Esophagus squamous epithelium (tissue), 4 donors: ENCODE measurements around the gene SPECC1.

Experiments
- POLR2A ChIP-seq, 4 donors: fragments of 450-650 bp; IDR thresholded peaks; one replicate each; pipeline ENCODE4 v1.6.1; 2017; ENCODE audit warnings: antibody characterized with exemption in 4 of 4, mild to moderate bottlenecking in 4 of 4, moderate library complexity in 3 of 4
- TF ChIP-seq, protein P1 (sequence below), 6 experiments: fragments of 450-650 bp in 4 of 6; fragments of 200-600 bp in 2 of 6; sonication (generic) in 2 of 6; IDR thresholded peaks; one replicate each; pipeline ENCODE4 v1.5.1; 2016 to 2019; ENCODE audit warnings: antibody characterized with exemption in 6 of 6, mild to moderate bottlenecking in 4 of 6, moderate library complexity in 4 of 6

DNA sequence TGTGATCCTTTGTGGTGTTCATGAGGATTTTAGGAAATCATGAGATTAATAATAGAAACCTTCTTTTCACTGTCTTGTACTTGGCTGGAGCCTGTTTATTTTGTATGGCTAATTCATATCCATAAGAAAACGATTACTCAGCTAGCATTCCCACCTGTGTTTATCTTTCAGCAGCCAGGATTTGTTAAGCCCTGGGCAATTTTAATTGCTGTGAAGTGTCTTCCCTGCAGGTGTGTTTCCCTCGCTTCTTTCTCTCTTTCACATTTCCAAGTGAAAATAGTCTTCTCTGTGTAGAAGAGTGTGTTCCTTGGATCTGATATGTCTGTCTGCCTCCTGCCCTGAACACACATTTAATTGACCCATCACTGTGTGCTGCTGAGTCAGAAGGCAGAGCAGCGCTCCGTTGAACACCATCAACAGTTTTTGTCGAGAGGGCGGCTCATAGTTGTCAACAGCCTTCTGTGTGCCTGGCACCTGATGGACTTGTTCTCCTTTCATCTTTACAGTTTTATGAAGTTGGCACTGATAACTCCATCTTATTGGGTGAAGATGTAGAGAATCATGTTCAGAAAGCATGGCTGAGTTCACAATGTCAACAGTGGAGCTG lies 83.2 kb downstream of the SPECC1 start:
- TF ChIP-seq, protein P1, sequence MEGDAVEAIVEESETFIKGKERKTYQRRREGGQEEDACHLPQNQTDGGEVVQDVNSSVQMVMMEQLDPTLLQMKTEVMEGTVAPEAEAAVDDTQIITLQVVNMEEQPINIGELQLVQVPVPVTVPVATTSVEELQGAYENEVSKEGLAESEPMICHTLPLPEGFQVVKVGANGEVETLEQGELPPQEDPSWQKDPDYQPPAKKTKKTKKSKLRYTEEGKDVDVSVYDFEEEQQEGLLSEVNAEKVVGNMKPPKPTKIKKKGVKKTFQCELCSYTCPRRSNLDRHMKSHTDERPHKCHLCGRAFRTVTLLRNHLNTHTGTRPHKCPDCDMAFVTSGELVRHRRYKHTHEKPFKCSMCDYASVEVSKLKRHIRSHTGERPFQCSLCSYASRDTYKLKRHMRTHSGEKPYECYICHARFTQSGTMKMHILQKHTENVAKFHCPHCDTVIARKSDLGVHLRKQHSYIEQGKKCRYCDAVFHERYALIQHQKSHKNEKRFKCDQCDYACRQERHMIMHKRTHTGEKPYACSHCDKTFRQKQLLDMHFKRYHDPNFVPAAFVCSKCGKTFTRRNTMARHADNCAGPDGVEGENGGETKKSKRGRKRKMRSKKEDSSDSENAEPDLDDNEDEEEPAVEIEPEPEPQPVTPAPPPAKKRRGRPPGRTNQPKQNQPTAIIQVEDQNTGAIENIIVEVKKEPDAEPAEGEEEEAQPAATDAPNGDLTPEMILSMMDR (IDR thresholded peaks at IDR 0.05), result no peak
- no peak for TF ChIP-seq POLR2A (IDR thresholded peaks at IDR 0.05)
